GM23338 (cell line): ENCODE results near the gene TEN1. TPM values are rescaled to one million over a fixed set of nuclear protein-coding genes. Genes with fewer than 3 reads are reported as not detected.

Source experiments
- ATAC-seq: fragments of 200-7000 bp; cut with Tn5 transposase; 3 replicates; pipeline ENCODE4 v1.9.1; 2020
- DNase-seq: peaks from one replicate; pipeline ENCODE4 v3.0.0-alpha.2; 2015; ENCODE audit warnings: low spot score
- H2AFZ ChIP-seq: fragments of 200-600 bp; sonication (generic); 2 replicates; pipeline ENCODE4 v1.8.0; 2016; ENCODE audit warnings: antibody characterized with exemption, mild to moderate bottlenecking, moderate library complexity
- H3F3A ChIP-seq: fragments of 200-600 bp; sonication (generic); replicated peaks from 2 replicates; pipeline ENCODE4 v1.8.0; 2017; ENCODE audit warnings: antibody characterized with exemption, mixed run types, low read depth
- H3K27ac ChIP-seq: fragments of 200-600 bp; sonication (generic); 2 replicates; pipeline ENCODE4 v1.6.1; 2016; ENCODE audit warnings: low read depth
- H3K27me3 ChIP-seq: fragments of 200-600 bp; sonication (generic); 2 replicates; pipeline ENCODE4 v1.8.0; 2016; ENCODE audit warnings: mild to moderate bottlenecking, mixed run types, moderate library complexity; ENCODE audit not compliant: insufficient read depth
- H3K36me3 ChIP-seq: fragments of 200-600 bp; sonication (generic); 2 replicates; pipeline ENCODE4 v1.8.0; 2016; ENCODE audit warnings: mild to moderate bottlenecking; ENCODE audit not compliant: insufficient read depth
- H3K4me1 ChIP-seq: fragments of 200-600 bp; sonication (generic); 2 replicates; pipeline ENCODE4 v1.8.0; 2016; ENCODE audit warnings: mild to moderate bottlenecking, moderate library complexity; ENCODE audit not compliant: insufficient read depth
- H3K4me2 ChIP-seq: fragments of 200-600 bp; sonication (generic); 2 replicates; pipeline ENCODE4 v1.7.1; 2017; ENCODE audit warnings: mixed run types
- H3K4me3 ChIP-seq: fragments of 200-600 bp; sonication (generic); 2 replicates; pipeline ENCODE4 v1.6.1; 2016; ENCODE audit warnings: mixed run types
- H3K79me2 ChIP-seq: fragments of 200-600 bp; sonication (generic); replicated peaks from 2 replicates; pipeline ENCODE4 v1.8.0; 2017; ENCODE audit warnings: mild to moderate bottlenecking; ENCODE audit not compliant: insufficient read depth
- H3K9me2 ChIP-seq: fragments of 200-600 bp; sonication (generic); 2 replicates; pipeline ENCODE4 v1.8.0; 2017; ENCODE audit not compliant: insufficient read depth
- H4K20me1 ChIP-seq: fragments of 200-600 bp; sonication (generic); replicated peaks from 2 replicates; pipeline ENCODE4 v1.8.0; 2017; ENCODE audit warnings: mild to moderate bottlenecking; ENCODE audit not compliant: insufficient read depth
- H3K27ac Mint-ChIP-seq: 2 replicates; pipeline ENCODE4 v1.8.0; 2020; ENCODE audit warnings: inconsistent platforms, mild to moderate bottlenecking, moderate library complexity, mixed read lengths
- H3K27me3 Mint-ChIP-seq: 3 replicates; pipeline ENCODE4 v1.8.0; 2022; ENCODE audit warnings: low read depth, mild to moderate bottlenecking, moderate library complexity, mixed read lengths, inconsistent platforms; ENCODE audit not compliant: insufficient read depth, poor library complexity
- H3K36me3 Mint-ChIP-seq: 3 replicates; pipeline ENCODE4 v1.8.0; 2021; ENCODE audit warnings: low read depth, mild to moderate bottlenecking, inconsistent platforms, moderate library complexity, mixed read lengths
- H3K4me1 Mint-ChIP-seq: 3 replicates; pipeline ENCODE4 v1.8.0; 2020; ENCODE audit warnings: mild to moderate bottlenecking, inconsistent platforms, mixed read lengths
- H3K4me3 Mint-ChIP-seq: 3 replicates; pipeline ENCODE4 v1.8.0; 2021; ENCODE audit warnings: moderate library complexity, mild to moderate bottlenecking, inconsistent platforms, mixed read lengths
- H3K9me3 Mint-ChIP-seq: 3 replicates; pipeline ENCODE4 v1.8.0; 2020; ENCODE audit warnings: moderate library complexity, mild to moderate bottlenecking, inconsistent platforms, mixed read lengths
- CREB1 ChIP-seq: fragments of 250-450 bp; sonication (Bioruptor Pico); IDR thresholded peaks from 2 replicates; pipeline ENCODE4 v1.5.0; 2020; ENCODE audit warnings: low read depth, mild to moderate bottlenecking, moderate library complexity
- CTCF ChIP-seq, 2 experiments: fragments of 200-600 bp in 1 of 2; sonication (generic) in 1 of 2; conservative IDR thresholded peaks; 2 replicates each; pipeline versions ENCODE4 v1.5.1 to v1.6.1; 2016 to 2017; ENCODE audit warnings: antibody characterized with exemption in 2 of 2, low read depth in 2 of 2, mild to moderate bottlenecking in 2 of 2, moderate library complexity in 1 of 2
- ETS1 ChIP-seq: IDR thresholded peaks from 2 replicates; pipeline ENCODE4 v1.6.1; 2016; ENCODE audit warnings: antibody characterized with exemption
- EZH2 ChIP-seq: fragments of 200-600 bp; sonication (generic); IDR thresholded peaks from one replicate; pipeline ENCODE4 v1.8.0; 2017; ENCODE audit warnings: antibody characterized with exemption, mild to moderate bottlenecking, low read depth; ENCODE audit not compliant: unreplicated experiment
- EZH2phosphoT487 ChIP-seq: fragments of 200-600 bp; sonication (generic); IDR thresholded peaks from one replicate; pipeline ENCODE4 v1.8.1; 2018; ENCODE audit warnings: antibody characterized with exemption; ENCODE audit not compliant: unreplicated experiment
- JUNB ChIP-seq: IDR thresholded peaks from one replicate; pipeline ENCODE4 v1.6.1; 2016; ENCODE audit warnings: antibody characterized with exemption; ENCODE audit not compliant: unreplicated experiment
- NANOG ChIP-seq: IDR thresholded peaks from 2 replicates; pipeline ENCODE4 v1.6.1; 2016; ENCODE audit warnings: antibody characterized with exemption, borderline replicate concordance
- REST ChIP-seq: IDR thresholded peaks from one replicate; pipeline ENCODE4 v1.6.1; 2018; ENCODE audit warnings: antibody characterized with exemption; ENCODE audit not compliant: unreplicated experiment
- ZNF331 ChIP-seq: fragments of 250-450 bp; sonication (Bioruptor Pico); IDR thresholded peaks from 2 replicates; pipeline ENCODE4 v1.5.0; 2020; ENCODE audit warnings: low read depth, mild to moderate bottlenecking, moderate library complexity
- ZNF462 ChIP-seq: fragments of 250-450 bp; sonication (Bioruptor Pico); IDR thresholded peaks from 2 replicates; pipeline ENCODE4 v1.5.0; 2020; ENCODE audit warnings: mild to moderate bottlenecking, moderate library complexity
- polyA plus RNA-seq: library from polyadenylated mRNA; unstranded; fragments of >200 nt; fragmentation: Nextera tagmentation; extraction: Ambion mirVana; gene quantifications from 2 replicates; pipeline ENCODE4 v1.2.1, GENCODE V29; 2016
- total RNA-seq: library from RNA; depleted of rRNA; stranded (reverse); fragments of >200 nt; shearing (Covaris generic); gene quantifications from 2 replicates; pipeline ENCODE4 v1.2.3, GENCODE V29; 2014

Gene TEN1
- total and polyA plus RNA-seq, 2 experiments from 2014 or later: 11.3 to 14.1 TPM

GRCh38 chr17:75950855-75951554 lies 28.0 kb upstream of the TEN1 start:
- Mint-ChIP-seq H3K9me3 (no peaks in the 10 kb centered on the region; the same call in 2 of the 3 replicates), H3K36me3 (peaks cover 69% of the 10 kb centered on the region), H3K4me3 (no peak overlapping the region), H3K4me1 (peaks cover 8% of the 10 kb centered on the region; the same call in 2 of the 3 replicates), H3K27ac (no peak overlapping the region), H3K27me3 (no peaks in the 10 kb centered on the region)
- no peak for TF ChIP-seq JUNB
- no peak for TF ChIP-seq ZNF462 (CRISPR knock-in tag)
- TF ChIP-seq ZNF331 (CRISPR knock-in tag): no peak
- TF ChIP-seq CTCF (conservative IDR thresholded peaks at IDR 0.05; ENCODE audit: low read depth in 2 of 2): no peak
- TF ChIP-seq CREB1 (CRISPR knock-in tag): no peak
- no peak for TF ChIP-seq REST
- no peak for TF ChIP-seq EZH2
- no peak for TF ChIP-seq ETS1
- no peak for TF ChIP-seq NANOG
- TF ChIP-seq EZH2phosphoT487: no peak
- H3K36me3 ChIP-seq: peaks cover 45% of the 10 kb centered on the region
- no peaks in the 10 kb centered on the region for H3K9me2 ChIP-seq
- H3K27ac ChIP-seq: no peak overlapping the region
- peaks cover 10% of the 10 kb centered on the region; the same call in 1 of the 2 replicates for H3K4me1 ChIP-seq
- no peaks in the 10 kb centered on the region for H4K20me1 ChIP-seq
- ATAC-seq (no peak), DNase-seq (no peak)
- H3K4me2 ChIP-seq: no peak overlapping the region
- no peak overlapping the region for H2AFZ ChIP-seq
- H3K79me2 ChIP-seq: no peaks in the 10 kb centered on the region
- 0 out of 2 replicates have a peak, but pooled peaks cover 5% of the 10 kb centered on the region for H3F3A ChIP-seq
- H3K27me3 ChIP-seq: no peaks in the 10 kb centered on the region
- no peak overlapping the region for H3K4me3 ChIP-seq
